NT2/D1 (cell line): Measurements from ENCODE around the gene TMEM179.

Source experiments
- SUZ12 ChIP-seq: IDR thresholded peaks from 2 replicates; pipeline ENCODE4 v1.6.1; 2011; ENCODE audit not compliant: insufficient read length, insufficient read depth; ENCODE audit errors: extremely low read depth
- YY1 ChIP-seq: IDR thresholded peaks from 2 replicates; pipeline ENCODE4 v1.6.1; 2011; ENCODE audit not compliant: insufficient read length, insufficient read depth

DNA sequence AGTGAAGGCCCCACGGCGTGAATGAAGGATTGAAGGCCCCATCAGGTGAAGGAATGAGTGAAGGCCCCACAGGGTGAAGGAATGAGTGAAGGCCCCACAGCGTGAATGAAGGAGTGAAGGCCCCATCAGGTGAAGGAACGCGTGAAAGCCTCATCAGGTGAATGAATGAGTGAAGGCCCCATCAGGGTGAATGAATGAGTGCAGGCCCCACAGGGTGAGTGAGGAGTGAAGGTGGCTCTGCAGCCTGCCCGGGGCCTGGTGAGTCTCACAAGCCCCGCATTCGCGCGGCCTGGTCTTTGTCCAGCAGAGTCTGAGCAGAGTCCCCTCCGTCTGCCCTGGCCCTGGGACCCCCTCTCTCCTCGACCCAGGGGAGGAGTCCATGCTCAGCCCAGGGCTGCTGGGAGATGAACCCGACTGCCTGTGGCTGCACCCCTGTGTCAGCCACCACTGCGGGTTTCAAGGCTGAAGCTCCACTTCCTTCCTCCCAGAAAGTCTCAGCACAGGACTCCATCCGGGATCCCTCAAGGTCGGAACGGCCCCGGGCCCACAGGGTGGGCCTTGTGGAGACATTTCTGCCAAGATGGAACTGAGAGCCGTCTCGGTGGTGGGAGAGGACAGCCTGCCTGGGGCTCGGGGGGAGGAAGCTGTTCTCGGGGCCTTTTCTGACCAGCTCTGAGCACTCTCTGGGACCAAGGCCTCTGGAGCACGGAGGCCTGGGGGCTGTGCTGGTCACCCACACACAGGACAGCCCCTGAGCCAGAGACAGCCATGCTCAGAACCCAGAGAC lies 37.4 kb upstream of the TMEM179 start:
- TF ChIP-seq SUZ12 (no peak), YY1 (no peak)
